ENCODE measurements around the gene CARD10.
"Not testable (repeated sequence)": the region's sequence is repeated elsewhere in the genome, so short reads cannot be mapped to it uniquely, and the experiment has no call there.

The CARD10 gene

GRCh38 chr22:37552524-37553163 lies 33.4 kb upstream of the CARD10 start:
- peak overlapping the region; percentile 26 for H3K4me2 ChIP-seq (ENCODE audit: low read length)
- H3K4me1 ChIP-seq (ENCODE audit: control insufficient read depth, insufficient read depth, low read length), result peaks cover 45% of the 10 kb centered on the region
- no peak overlapping the region for H3K4me3 ChIP-seq (ENCODE audit: low read length)
- H3K36me3 ChIP-seq (ENCODE audit: insufficient read depth, low read length), result no peaks in the 10 kb centered on the region
- peak overlapping the region; percentile 26 for H3K9ac ChIP-seq (ENCODE audit: low read depth, low read length)
- no peaks in the 10 kb centered on the region for H3K27me3 ChIP-seq (ENCODE audit: control insufficient read depth, insufficient read depth, low read length)
- H3K9me3 ChIP-seq (replicated peaks; ENCODE audit: low read length), result no peaks in the 10 kb centered on the region

DNA sequence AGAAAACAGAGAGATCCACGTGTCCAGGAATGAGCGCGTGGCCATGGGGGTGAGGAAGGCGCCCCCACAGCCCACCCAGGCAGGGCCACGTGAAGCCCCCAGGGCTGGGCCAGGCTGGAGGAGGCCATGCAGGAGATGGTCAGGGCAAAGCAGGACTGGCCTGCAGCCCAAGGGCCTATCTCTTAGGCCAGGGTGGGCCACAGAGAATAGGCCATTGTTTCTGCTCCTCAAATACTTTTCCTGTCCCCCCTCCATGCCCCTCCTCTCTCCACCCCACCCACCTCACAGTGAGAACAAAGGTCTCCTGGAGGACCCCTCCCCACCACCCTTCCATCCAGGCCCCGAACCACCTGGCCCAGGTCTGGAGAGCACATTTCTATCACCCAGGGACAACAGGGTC lies 32.8 kb upstream of the CARD10 start:
- Histone ChIP-seq H3K4me2 (ENCODE audit: low read length) (no peak overlapping the region), H3K9me3 (replicated peaks; ENCODE audit: low read length) (no peaks in the 10 kb centered on the region), H3K9ac (ENCODE audit: low read depth, low read length) (peak overlapping the region; percentile 26), H3K4me3 (ENCODE audit: low read length) (no peak overlapping the region), H3K36me3 (ENCODE audit: insufficient read depth, low read length) (no peaks in the 10 kb centered on the region), H3K4me1 (ENCODE audit: control insufficient read depth, insufficient read depth, low read length) (peaks cover 52% of the 10 kb centered on the region), H3K27me3 (ENCODE audit: control insufficient read depth, insufficient read depth, low read length) (no peaks in the 10 kb centered on the region)

- H3K4me3 ChIP-seq (ENCODE audit: low read length); H3K4me2 ChIP-seq (ENCODE audit: low read length); H3K36me3 ChIP-seq (ENCODE audit: insufficient read depth, low read length); H3K9ac ChIP-seq (ENCODE audit: low read depth, low read length); H3K9me3 ChIP-seq (replicated peaks; ENCODE audit: low read length); H3K27me3 ChIP-seq (ENCODE audit: control insufficient read depth, insufficient read depth, low read length): not testable (repeated sequence)
- H3K4me1 ChIP-seq (ENCODE audit: control insufficient read depth, insufficient read depth, low read length), result peaks cover 56% of the 10 kb centered on the region
Measured at GRCh38 chr22:37550921-37551320, 31.7 kb upstream of the CARD10 start.

DNA sequence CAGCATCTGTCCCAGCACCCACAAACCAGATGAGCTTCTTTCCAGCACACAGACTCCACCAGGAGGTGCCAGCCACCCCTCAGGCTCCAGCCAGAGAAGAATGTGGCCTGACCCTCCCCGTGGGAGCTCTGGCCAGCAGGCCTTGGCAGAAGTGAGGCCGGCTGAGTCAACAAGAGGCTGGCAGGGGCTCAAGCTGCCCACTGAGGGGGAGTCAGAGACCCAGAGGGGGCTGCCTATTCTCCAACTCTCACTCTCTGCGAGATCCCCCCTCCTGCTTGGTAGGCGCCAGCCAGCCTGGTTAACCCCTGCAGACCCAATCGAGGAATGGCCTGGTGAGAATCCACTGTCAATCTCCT lies 30.5 kb upstream of the CARD10 start:
- no peaks in the 10 kb centered on the region for H3K27me3 ChIP-seq (ENCODE audit: control insufficient read depth, insufficient read depth, low read length)
- H3K4me2 ChIP-seq (ENCODE audit: low read length), result peak overlapping the region; percentile 48
- H3K4me1 ChIP-seq (ENCODE audit: control insufficient read depth, insufficient read depth, low read length), result peaks cover 66% of the 10 kb centered on the region
- no peaks in the 10 kb centered on the region for H3K9me3 ChIP-seq (replicated peaks; ENCODE audit: low read length)
- peak overlapping the region; percentile 41 for H3K9ac ChIP-seq (ENCODE audit: low read depth, low read length)
- H3K36me3 ChIP-seq (ENCODE audit: insufficient read depth, low read length), result no peaks in the 10 kb centered on the region
- no peak overlapping the region for H3K4me3 ChIP-seq (ENCODE audit: low read length)

GRCh38 chr22:37547251-37547741 lies 28.1 kb upstream of the CARD10 start:
- H3K27me3 ChIP-seq (ENCODE audit: control insufficient read depth, insufficient read depth, low read length), result no peaks in the 10 kb centered on the region
- no peaks in the 10 kb centered on the region for H3K9me3 ChIP-seq (replicated peaks; ENCODE audit: low read length)
- H3K9ac ChIP-seq (ENCODE audit: low read depth, low read length), result peak overlapping the region; percentile 75
- peaks cover 58% of the 10 kb centered on the region for H3K4me1 ChIP-seq (ENCODE audit: control insufficient read depth, insufficient read depth, low read length)
- H3K4me2 ChIP-seq (ENCODE audit: low read length), result peak overlapping the region; percentile 47
- H3K36me3 ChIP-seq (ENCODE audit: insufficient read depth, low read length), result no peaks in the 10 kb centered on the region
- no peak overlapping the region for H3K4me3 ChIP-seq (ENCODE audit: low read length)

- Histone ChIP-seq H3K4me1 (ENCODE audit: control insufficient read depth, insufficient read depth, low read length) (peaks cover 59% of the 10 kb centered on the region), H3K4me3 (ENCODE audit: low read length) (no peak overlapping the region), H3K9me3 (replicated peaks; ENCODE audit: low read length) (no peaks in the 10 kb centered on the region), H3K36me3 (ENCODE audit: insufficient read depth, low read length) (no peaks in the 10 kb centered on the region), H3K4me2 (ENCODE audit: low read length) (peak overlapping the region; percentile 81), H3K27me3 (ENCODE audit: control insufficient read depth, insufficient read depth, low read length) (no peaks in the 10 kb centered on the region), H3K9ac (ENCODE audit: low read depth, low read length) (peak overlapping the region; percentile 75)
Measured at GRCh38 chr22:37546437-37547250, 27.4 kb upstream of the CARD10 start.

GRCh38 chr22:37545703-37546436 lies 26.7 kb upstream of the CARD10 start:
- H3K4me1 ChIP-seq (ENCODE audit: control insufficient read depth, insufficient read depth, low read length), result peaks cover 57% of the 10 kb centered on the region
- H3K9me3 ChIP-seq (replicated peaks; ENCODE audit: low read length), result no peaks in the 10 kb centered on the region
- H3K4me3 ChIP-seq (ENCODE audit: low read length), result peak overlapping the region; percentile 64
- no peaks in the 10 kb centered on the region for H3K36me3 ChIP-seq (ENCODE audit: insufficient read depth, low read length)
- peak overlapping the region; percentile 75 for H3K9ac ChIP-seq (ENCODE audit: low read depth, low read length)
- H3K4me2 ChIP-seq (ENCODE audit: low read length), result peak overlapping the region; percentile 81
- H3K27me3 ChIP-seq (ENCODE audit: control insufficient read depth, insufficient read depth, low read length), result no peaks in the 10 kb centered on the region

DNA sequence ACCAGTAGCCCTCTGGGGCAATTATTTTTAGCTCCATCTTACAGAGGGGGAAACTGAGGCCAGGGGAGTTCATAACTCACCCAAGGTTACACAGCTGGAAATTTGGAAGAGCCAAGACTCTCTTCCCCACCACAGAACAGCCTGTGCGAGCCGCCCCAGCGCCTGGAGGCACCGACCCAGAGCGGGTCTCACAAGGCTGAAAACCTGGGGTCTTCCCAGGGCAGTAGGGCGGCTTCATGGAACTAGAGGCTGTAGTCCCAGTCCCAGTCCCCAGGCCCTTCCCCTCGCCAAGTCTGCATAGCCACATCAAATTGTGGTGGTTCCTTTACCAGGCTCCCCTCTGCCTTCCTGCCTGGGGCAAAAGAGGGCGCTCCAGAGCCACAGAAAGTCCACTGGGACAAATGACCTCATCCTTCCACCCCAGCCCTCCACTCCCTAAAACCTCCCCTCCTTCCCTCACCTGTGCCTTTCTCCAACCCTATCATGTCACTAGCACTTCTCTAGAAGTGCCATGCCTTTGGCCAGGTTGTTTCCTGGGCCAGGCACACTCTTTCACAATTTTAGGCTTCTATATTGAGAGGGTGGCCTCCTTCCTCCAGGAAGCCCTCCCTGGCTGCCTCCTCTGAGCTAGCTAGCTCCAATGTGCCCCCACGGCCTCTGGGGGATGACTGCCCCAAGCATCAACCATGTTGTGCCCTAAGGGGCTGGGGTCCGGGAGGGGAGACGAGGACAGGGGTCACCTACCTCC lies 25.9 kb upstream of the CARD10 start:
- no peaks in the 10 kb centered on the region for H3K36me3 ChIP-seq (ENCODE audit: insufficient read depth, low read length)
- no peaks in the 10 kb centered on the region for H3K27me3 ChIP-seq (ENCODE audit: control insufficient read depth, insufficient read depth, low read length)
- H3K9me3 ChIP-seq (replicated peaks; ENCODE audit: low read length), result no peaks in the 10 kb centered on the region
- peak overlapping the region; percentile 75 for H3K9ac ChIP-seq (ENCODE audit: low read depth, low read length)
- H3K4me1 ChIP-seq (ENCODE audit: control insufficient read depth, insufficient read depth, low read length), result peaks cover 52% of the 10 kb centered on the region
- H3K4me3 ChIP-seq (ENCODE audit: low read length), result peak overlapping the region; percentile 64
- peak overlapping the region; percentile 81 for H3K4me2 ChIP-seq (ENCODE audit: low read length)

GRCh38 chr22:37542959-37543358 lies 23.7 kb upstream of the CARD10 start:
- Histone ChIP-seq H3K9me3 (replicated peaks; ENCODE audit: low read length) (no peaks in the 10 kb centered on the region), H3K36me3 (ENCODE audit: insufficient read depth, low read length) (no peaks in the 10 kb centered on the region), H3K4me1 (ENCODE audit: control insufficient read depth, insufficient read depth, low read length) (peaks cover 43% of the 10 kb centered on the region), H3K4me3 (ENCODE audit: low read length) (no peak overlapping the region), H3K9ac (ENCODE audit: low read depth, low read length) (no peak overlapping the region), H3K27me3 (ENCODE audit: control insufficient read depth, insufficient read depth, low read length) (no peaks in the 10 kb centered on the region), H3K4me2 (ENCODE audit: low read length) (no peak overlapping the region)

DNA sequence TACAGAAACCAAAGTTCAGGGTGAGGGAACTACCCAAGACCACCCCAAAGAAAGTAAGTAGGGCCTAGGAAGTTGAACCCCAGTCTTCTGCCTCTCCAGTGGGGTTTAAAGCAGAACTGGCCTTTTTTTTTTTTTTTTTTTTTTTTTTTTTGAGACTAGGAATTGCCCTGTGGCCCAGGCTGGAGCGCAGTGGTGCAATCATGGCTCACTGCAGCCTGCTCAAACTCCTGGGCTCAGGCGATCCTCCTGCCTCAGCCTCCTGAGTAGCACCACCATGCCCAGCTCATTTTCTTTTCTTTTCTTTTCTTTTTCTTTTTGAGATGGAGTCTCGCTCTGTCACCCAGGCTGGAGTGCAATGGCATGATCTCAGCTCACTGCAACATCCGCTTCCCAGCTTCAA lies 23.2 kb upstream of the CARD10 start:
- H3K9me3 ChIP-seq (replicated peaks; ENCODE audit: low read length); H3K4me3 ChIP-seq (ENCODE audit: low read length); H3K4me2 ChIP-seq (ENCODE audit: low read length); H3K36me3 ChIP-seq (ENCODE audit: insufficient read depth, low read length); H3K27me3 ChIP-seq (ENCODE audit: control insufficient read depth, insufficient read depth, low read length): not testable (repeated sequence)
- Histone ChIP-seq H3K4me1 (ENCODE audit: control insufficient read depth, insufficient read depth, low read length) (peaks cover 38% of the 10 kb centered on the region), H3K9ac (ENCODE audit: low read depth, low read length) (peak overlapping the region; percentile 5)

DNA sequence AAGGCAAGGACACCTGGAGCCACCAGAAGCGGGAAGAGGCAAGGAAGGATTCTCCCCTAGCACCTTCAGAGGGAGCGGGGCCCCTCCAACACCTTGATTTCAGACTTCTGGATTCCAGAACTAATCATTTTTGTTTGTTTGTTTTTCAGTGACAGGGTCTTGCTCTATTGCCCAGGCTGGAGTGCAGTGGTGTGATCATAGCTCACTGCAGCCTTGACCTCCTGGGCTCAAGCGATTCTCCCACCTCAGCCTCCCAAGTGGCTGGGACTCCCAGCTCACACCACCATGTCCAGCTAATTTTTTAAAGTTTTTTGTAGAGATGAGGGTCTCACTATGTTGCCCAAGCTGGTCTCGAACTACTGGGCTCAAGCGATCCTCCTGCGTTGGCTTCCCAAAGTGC lies 20.6 kb upstream of the CARD10 start:
- H3K4me2 ChIP-seq (ENCODE audit: low read length); H3K4me3 ChIP-seq (ENCODE audit: low read length); H3K9ac ChIP-seq (ENCODE audit: low read depth, low read length); H3K36me3 ChIP-seq (ENCODE audit: insufficient read depth, low read length); H3K9me3 ChIP-seq (replicated peaks; ENCODE audit: low read length); H3K27me3 ChIP-seq (ENCODE audit: control insufficient read depth, insufficient read depth, low read length): not testable (repeated sequence)
- H3K4me1 ChIP-seq (ENCODE audit: control insufficient read depth, insufficient read depth, low read length), result peaks cover 14% of the 10 kb centered on the region

Measured in skeletal muscle satellite cell (primary cell).